Ovary (tissue), 3 donors: Measurements from ENCODE around the gene GP1BB.

Source experiments
- CTCF ChIP-seq, 3 donors: fragments of 450-650 bp in 2 of 3; fragments of 200-600 bp in 1 of 3; IDR thresholded peaks; one replicate each; pipeline versions ENCODE4 v1.5.1 to v1.8.0; 2016 to 2022; ENCODE audit warnings: antibody characterized with exemption in 3 of 3, mild to moderate bottlenecking in 1 of 3
- POLR2A ChIP-seq: fragments of 450-650 bp; IDR thresholded peaks from one replicate; pipeline ENCODE4 v1.6.1; 2017; ENCODE audit warnings: antibody characterized with exemption, mild to moderate bottlenecking, moderate library complexity
- donor health status: DM: no; HTN: no; CAD: no.

GRCh38 chr22:19691007-19691720 is 32.2 kb upstream of the GP1BB start:
- no peak for TF ChIP-seq CTCF (IDR thresholded peaks at IDR 0.05)
- no peak for TF ChIP-seq POLR2A
